ENCODE results near the gene CENPF.

GRCh38 chr1:214638459-214638807, 35.4 kb downstream of the CENPF start:
- TF ChIP-seq EZH2 (IDR thresholded peaks at IDR 0.05; ENCODE audit: insufficient read depth, poor library complexity, severe bottlenecking) (no peak), EZH2phosphoT487 (IDR thresholded peaks at IDR 0.05; ENCODE audit: insufficient read depth, low read depth) (no peak)

All from GM23248 (cell line).